NT2/D1 (cell line): ENCODE measurements around the gene KIF27.

Source experiments
- SUZ12 ChIP-seq: IDR thresholded peaks from 2 replicates; pipeline ENCODE4 v1.6.1; 2011; ENCODE audit not compliant: insufficient read length, insufficient read depth; ENCODE audit errors: extremely low read depth
- YY1 ChIP-seq: IDR thresholded peaks from 2 replicates; pipeline ENCODE4 v1.6.1; 2011; ENCODE audit not compliant: insufficient read length, insufficient read depth
- ZNF274 ChIP-seq: IDR thresholded peaks from 2 replicates; pipeline ENCODE4 v1.6.1; 2011; ENCODE audit warnings: mild to moderate bottlenecking, low read depth, low read length

GRCh38 chr9:83800236-83801033 is 120.8 kb downstream of the KIF27 start:
- TF ChIP-seq ZNF274: no peak
- no peak for TF ChIP-seq YY1
- no peak for TF ChIP-seq SUZ12
